ENCODE results near the gene ATG7. TPM values are rescaled to one million over a fixed set of nuclear protein-coding genes. Genes with fewer than 3 reads are reported as not detected.

Gene ATG7
- total RNA-seq, 4 donors from 2014 or later: 49.4 to 145 (median 82.1) TPM

- TF ChIP-seq POLR2A (IDR thresholded peaks at IDR 0.05): no peak
- TF ChIP-seq POLR2AphosphoS5 (IDR thresholded peaks at IDR 0.05): no peak
- no peak for TF ChIP-seq CTCF (IDR thresholded peaks at IDR 0.05)
- no peak for TF ChIP-seq EP300 (IDR thresholded peaks at IDR 0.05)
- Histone ChIP-seq H3K4me3 (no peak overlapping the region), H3K36me3 (no peaks in the 10 kb centered on the region), H3K4me1 (peaks cover 21% of the 10 kb centered on the region), H3K9me3 (no peaks in the 10 kb centered on the region), H3K27me3 (no peaks in the 10 kb centered on the region), H3K27ac (no peak overlapping the region)
- peak in 1 of 2 donors; percentile 64 for DNase-seq (ENCODE audit: low spot score in 2 of 2)
- 89% methylated on average over 20 of the region's 23 CpGs for WGBS
Measured at GRCh38 chr3:11536132-11536935, 264.1 kb downstream of the ATG7 start.

- peak in 1 of 2 donors; percentile 54 for DNase-seq (ENCODE audit: low spot score in 2 of 2)
- no peaks in the 10 kb centered on the region for H3K36me3 ChIP-seq
- no peak for TF ChIP-seq CTCF (IDR thresholded peaks at IDR 0.05)
- no peak overlapping the region for H3K27ac ChIP-seq
- H3K4me1 ChIP-seq: peaks cover 21% of the 10 kb centered on the region
- no peak overlapping the region for H3K4me3 ChIP-seq
- no peaks in the 10 kb centered on the region for H3K9me3 ChIP-seq
- 97% methylated on average over 12 of the region's 12 CpGs for WGBS
- H3K27me3 ChIP-seq: no peaks in the 10 kb centered on the region
Measured at GRCh38 chr3:11536936-11537612, 264.9 kb downstream of the ATG7 start.

GRCh38 chr3:11538581-11538980 lies 266.4 kb downstream of the ATG7 start:
- Histone ChIP-seq H3K27ac (no peak overlapping the region), H3K9me3 (no peaks in the 10 kb centered on the region), H3K4me3 (no peak overlapping the region), H3K36me3 (no peaks in the 10 kb centered on the region), H3K27me3 (no peaks in the 10 kb centered on the region), H3K4me1 (peaks cover 16% of the 10 kb centered on the region)
- TF ChIP-seq POLR2A (IDR thresholded peaks at IDR 0.05) (no peak), EP300 (IDR thresholded peaks at IDR 0.05) (no peak), CTCF (IDR thresholded peaks at IDR 0.05) (no peak), POLR2AphosphoS5 (IDR thresholded peaks at IDR 0.05) (no peak)
- WGBS: 95% methylated on average over 3 of the region's 3 CpGs
- DNase-seq (ENCODE audit: low spot score in 2 of 2): no peak

- no peak for TF ChIP-seq EP300 (IDR thresholded peaks at IDR 0.05)
- no peak for TF ChIP-seq POLR2AphosphoS5 (IDR thresholded peaks at IDR 0.05)
- no peak for TF ChIP-seq POLR2A (IDR thresholded peaks at IDR 0.05)
- no peak for TF ChIP-seq CTCF (IDR thresholded peaks at IDR 0.05)
- no peaks in the 10 kb centered on the region for H3K27me3 ChIP-seq
Measured at GRCh38 chr3:11539218-11539617, 267.0 kb downstream of the ATG7 start.

GRCh38 chr3:11539677-11540076 lies 267.5 kb downstream of the ATG7 start:
- Histone ChIP-seq H3K27me3 (no peaks in the 10 kb centered on the region), H3K27ac (no peak overlapping the region), H3K4me1 (peaks cover 9% of the 10 kb centered on the region), H3K36me3 (no peaks in the 10 kb centered on the region), H3K9me3 (no peaks in the 10 kb centered on the region), H3K4me3 (no peak overlapping the region)
- TF ChIP-seq POLR2A (IDR thresholded peaks at IDR 0.05) (no peak), CTCF (IDR thresholded peaks at IDR 0.05) (no peak)
- DNase-seq (ENCODE audit: low spot score in 2 of 2): peak in 1 of 2 donors; percentile 57
- WGBS: 93% methylated on average over 14 of the region's 14 CpGs

More at GRCh38 chr3:11539218-11539617, 267.0 kb downstream of the ATG7 start:
- no peaks in the 10 kb centered on the region for H3K9me3 ChIP-seq
- H3K27ac ChIP-seq: no peak overlapping the region
- 93% methylated on average over 5 of the region's 5 CpGs for whole genome bisulfite sequencing
- no peaks in the 10 kb centered on the region for H3K36me3 ChIP-seq
- peaks cover 11% of the 10 kb centered on the region for H3K4me1 ChIP-seq
- peak in 1 of 2 donors; percentile 44 for DNase-seq (ENCODE audit: low spot score in 2 of 2)
- H3K4me3 ChIP-seq: no peak overlapping the region
